ENCODE data around the gene CPSF4. TPM values are rescaled to one million over a fixed set of nuclear protein-coding genes. Genes with fewer than 3 reads are reported as not detected.
"Not testable (repeated sequence)": the region's sequence is repeated elsewhere in the genome, so short reads cannot be mapped to it uniquely, and the experiment has no call there.

The CPSF4 gene
- total and polyA plus RNA-seq, 5 experiments from 2014 or later: 22.9 to 55.2 (median 31.3) TPM

GRCh38 chr7:99499371-99499720 is 60.6 kb downstream of the CPSF4 start:
- H3K4me1 Mint-ChIP-seq: peaks cover 8 to 36% (median 26%) of the 10 kb centered on the region in 4 donors
- peak overlapping the region; percentile 94 to 100 (median 98) for H3K4me3 Mint-ChIP-seq
- ATAC-seq (peak; percentile 45 to 60), DNase-seq (peak in 5 of 10 donors; percentile 23 to 61 (median 52))
- peaks cover 0 to 8% (median 1%) of the 10 kb centered on the region in 9 donors for H3K9me3 Mint-ChIP-seq
- H3K36me3 Mint-ChIP-seq: peaks cover 13 to 35% (median 24%) of the 10 kb centered on the region in 3 donors
- peak overlapping the region; percentile 97 to 100 (median 99) for H3K27ac Mint-ChIP-seq
- POLR2A ChIA-PET: interaction anchor here (0.7 to 4.8 kb wide), 20 partner anchors 8 to 602 kb away, joined by 3 to 59 read pairs (median 6); partner anchors contain the start of genes AP4M1, ATP5MF, BUD31 and CPSF4
- no peaks in the 10 kb centered on the region for H3K27me3 Mint-ChIP-seq

GRCh38 chr7:99499721-99500636 is 61.2 kb downstream of the CPSF4 start, which contains the start of gene ZNF394:
Gene ZNF394 (minus strand): TSS chr7:99500281. CDS start chr7:99500093, 188 bp downstream.
- peaks cover 12 to 29% (median 18%) of the 10 kb centered on the region in 3 donors for H3K36me3 Mint-ChIP-seq
- H3K4me3 Mint-ChIP-seq: peak within 1 kb of the TSS; percentile 94 to 100 (median 98)
- peak; percentile 46 to 47 for ATAC-seq
- peak; percentile 78 to 95 (median 87) for DNase-seq
- H3K27ac Mint-ChIP-seq: peak within 1 kb of the TSS; percentile 97 to 100 (median 99)
- POLR2A ChIA-PET: interaction anchor here (0.6 to 4.8 kb wide), 23 partner anchors 9 to 634 kb away, joined by 3 to 59 read pairs (median 5); partner anchors contain the start of genes AP4M1, ATP5MF, BUD31 and CPSF4
- peaks cover 0 to 3% (median 0%) of the 10 kb centered on the region in 9 donors for H3K9me3 Mint-ChIP-seq
- H3K27me3 Mint-ChIP-seq: no peaks in the 10 kb centered on the region
- peaks cover 10 to 36% (median 26%) of the 10 kb centered on the region in 4 donors for H3K4me1 Mint-ChIP-seq

GRCh38 chr7:99500637-99501009 is 61.9 kb downstream of the CPSF4 start:
- Mint-ChIP-seq H3K9me3 (peaks cover 0 to under 1% (median 0%) of the 10 kb centered on the region in 9 donors), H3K27ac (peak overlapping the region; percentile 97 to 100 (median 99)), H3K4me3 (peak overlapping the region; percentile 94 to 100 (median 98)), H3K36me3 (peaks cover 12 to 23% (median 12%) of the 10 kb centered on the region in 3 donors), H3K4me1 (peaks cover 13 to 40% (median 29%) of the 10 kb centered on the region in 4 donors), H3K27me3 (no peaks in the 10 kb centered on the region)
- no peak for ATAC-seq
- POLR2A ChIA-PET: interaction anchor here (0.7 to 4.8 kb wide), 20 partner anchors 9 to 633 kb away, joined by 3 to 59 read pairs (median 7); partner anchors contain the start of genes AP4M1, ATP5MF, BUD31 and CPSF4
- no peak for DNase-seq

- not testable (repeated sequence) for ATAC-seq, H3K9me3 Mint-ChIP-seq, H3K27me3 Mint-ChIP-seq
- Mint-ChIP-seq H3K4me3 (peak overlapping the region; percentile 58 to 100 (median 98)), H3K36me3 (peaks cover 10 to 20% (median 12%) of the 10 kb centered on the region in 3 donors), H3K27ac (peak overlapping the region in 8 of 10 donors; percentile 21 to 100 (median 98)), H3K4me1 (peaks cover 18 to 44% (median 33%) of the 10 kb centered on the region in 4 donors)
- peak in 2 of 10 donors; percentile 16 to 21 for DNase-seq
- POLR2A ChIA-PET: interaction anchor here (0.6 to 4.3 kb wide), 7 partner anchors 10 to 600 kb away, joined by 3 to 47 read pairs (median 19); partner anchors contain the start of genes AP4M1, ATP5MF, FAM200A and MCM7
Observed at GRCh38 chr7:99501236-99501635, 62.5 kb downstream of the CPSF4 start.

- Mint-ChIP-seq H3K9me3 (no peaks in the 10 kb centered on the region), H3K4me1 (peaks cover 15 to 42% (median 30%) of the 10 kb centered on the region in 4 donors), H3K36me3 (peaks cover 0 to 5% (median 3%) of the 10 kb centered on the region in 3 donors), H3K27me3 (no peaks in the 10 kb centered on the region), H3K27ac (peak overlapping the region; percentile 96 to 100 (median 98)), H3K4me3 (peak overlapping the region; percentile 83 to 100 (median 98))
- DNase-seq: no peak
- POLR2A ChIA-PET: interaction anchor here (0.8 to 4.3 kb wide), 23 partner anchors 19 to 1253 kb away, joined by 3 to 71 read pairs (median 5); partner anchors contain the start of genes ARPC1A, ATP5MF, BUD31 and FAM200A
- ATAC-seq: no peak
Observed at GRCh38 chr7:99504281-99504602, 65.5 kb downstream of the CPSF4 start.

GRCh38 chr7:99504603-99505323 is 66.0 kb downstream of the CPSF4 start, which contains the start of gene ZKSCAN5:
Gene ZKSCAN5 (plus strand): TSS chr7:99504662. CDS start chr7:99506045, 1,383 bp downstream.
- peak within 1 kb of the TSS; percentile 96 to 100 (median 98) for H3K27ac Mint-ChIP-seq
- H3K9me3 Mint-ChIP-seq: no peaks in the 10 kb centered on the region
- POLR2A ChIA-PET: interaction anchor here (0.5 to 4.3 kb wide), 29 partner anchors 11 to 1253 kb away, joined by 3 to 71 read pairs (median 4); partner anchors contain the start of genes ARPC1A, ATP5MF, BUD31 and FAM200A
- ATAC-seq: peak; percentile 84 to 85
- peak within 1 kb of the TSS; percentile 83 to 100 (median 98) for H3K4me3 Mint-ChIP-seq
- H3K27me3 Mint-ChIP-seq: no peaks in the 10 kb centered on the region
- peak; percentile 93 to 99 (median 96) for DNase-seq
- peaks cover 0 to 5% (median 5%) of the 10 kb centered on the region in 3 donors for H3K36me3 Mint-ChIP-seq
- peaks cover 15 to 48% (median 31%) of the 10 kb centered on the region in 4 donors for H3K4me1 Mint-ChIP-seq

- no peak for ATAC-seq
- Mint-ChIP-seq H3K9me3 (no peaks in the 10 kb centered on the region), H3K4me1 (peaks cover 15 to 46% (median 29%) of the 10 kb centered on the region in 4 donors), H3K36me3 (peaks cover 0 to 4% (median under 1%) of the 10 kb centered on the region in 3 donors), H3K27ac (peak overlapping the region; percentile 96 to 100 (median 98)), H3K4me3 (peak overlapping the region; percentile 83 to 100 (median 98)), H3K27me3 (no peaks in the 10 kb centered on the region)
- DNase-seq: no peak
- POLR2A ChIA-PET: interaction anchor here (0.5 to 4.3 kb wide), 28 partner anchors 10 to 1254 kb away, joined by 3 to 71 read pairs (median 4); partner anchors contain the start of genes ARPC1A, ATP5MF, BUD31 and FAM200A
Observed at GRCh38 chr7:99505324-99505662, 66.5 kb downstream of the CPSF4 start.

Other genes with a start within 250 kb of the CPSF4 start
- 1 to 10 TPM; 1.5 to 1.7 TPM for gene KPNA7, start 230.8 kb upstream of the CPSF4 start, total RNA-seq
- not detected for gene KPNA7, start 230.8 kb upstream of the CPSF4 start, polyA plus RNA-seq
- not detected for gene MYH16, start 166.1 kb upstream of the CPSF4 start, total RNA-seq
- not detected for gene MYH16, start 166.1 kb upstream of the CPSF4 start, polyA plus RNA-seq
- gene ARPC1A, start 113.0 kb upstream of the CPSF4 start, total RNA-seq: 10 to 100 TPM; 45.5 to 47.2 TPM
- gene ARPC1A, start 113.0 kb upstream of the CPSF4 start, polyA plus RNA-seq: 10 to 100 TPM; 42.7 to 74.8 (median 63.6) TPM
- 100 to 1,000 TPM; 165 to 170 TPM for gene ARPC1B, start 64.2 kb upstream of the CPSF4 start, total RNA-seq
- gene ARPC1B, start 64.2 kb upstream of the CPSF4 start, polyA plus RNA-seq: 100 to 1,000 TPM; 597 to 712 (median 662) TPM
- 10 to 100 TPM; 70.2 to 75.1 TPM for gene PDAP1, start 30.3 kb upstream of the CPSF4 start, total RNA-seq
- gene PDAP1, start 30.3 kb upstream of the CPSF4 start, polyA plus RNA-seq: 10 to 100 TPM; 24.0 to 35.6 (median 33.4) TPM
- 10 to 100 TPM; 61.7 to 74.6 TPM for gene BUD31, start 30.0 kb upstream of the CPSF4 start, total RNA-seq
- gene BUD31, start 30.0 kb upstream of the CPSF4 start, polyA plus RNA-seq: 100 to 1,000 TPM; 151 to 216 (median 170) TPM
- 10 to 100 TPM; 11.5 to 13.8 TPM for gene PTCD1, start 145 bp upstream of the CPSF4 start, total RNA-seq
- 1 to 10 TPM; 2.0 to 3.9 (median 3.2) TPM for gene PTCD1, start 145 bp upstream of the CPSF4 start, polyA plus RNA-seq
- gene ATP5MF, start 27.2 kb downstream of the CPSF4 start, total RNA-seq: 100 to 1,000 TPM; 150 to 165 TPM
- 100 to 1,000 TPM; 421 to 484 (median 453) TPM for gene ATP5MF, start 27.2 kb downstream of the CPSF4 start, polyA plus RNA-seq
- 10 to 100 TPM; 22.8 to 31.8 TPM for gene ZNF789, start 33.9 kb downstream of the CPSF4 start, total RNA-seq
- 1 to 10 TPM; 7.3 to 8.2 (median 8.0) TPM for gene ZNF789, start 33.9 kb downstream of the CPSF4 start, polyA plus RNA-seq
- 100 to 1,000 TPM; 107 to 120 TPM for gene ZNF394, start 61.3 kb downstream of the CPSF4 start, total RNA-seq
- 10 to 100 TPM; 58.5 to 67.1 (median 60.8) TPM for gene ZNF394, start 61.3 kb downstream of the CPSF4 start, polyA plus RNA-seq
- gene ZKSCAN5, start 65.7 kb downstream of the CPSF4 start, total RNA-seq: 1 to 10 TPM; 8.9 to 9.9 TPM
- 1 to 10 TPM; 3.0 to 5.7 (median 3.9) TPM for gene ZKSCAN5, start 65.7 kb downstream of the CPSF4 start, polyA plus RNA-seq
- gene FAM200A, start 113.2 kb downstream of the CPSF4 start, total RNA-seq: 10 to 100 TPM in 1 of 2 experiments, 1 to 10 TPM in 1; 8.6 to 11.3 TPM
- gene FAM200A, start 113.2 kb downstream of the CPSF4 start, polyA plus RNA-seq: 1 to 10 TPM; 3.2 to 6.3 (median 5.4) TPM
- gene ZNF655, start 119.7 kb downstream of the CPSF4 start, total RNA-seq: 100 to 1,000 TPM; 179 to 181 TPM
- 10 to 100 TPM; 70.3 to 86.3 (median 74.3) TPM for gene ZNF655, start 119.7 kb downstream of the CPSF4 start, polyA plus RNA-seq
- gene TMEM225B, start 159.3 kb downstream of the CPSF4 start, total RNA-seq: 1 to 10 TPM; 2.3 to 2.5 TPM
- 1 to 10 TPM; 2.7 to 3.4 (median 2.8) TPM for gene TMEM225B, start 159.3 kb downstream of the CPSF4 start, polyA plus RNA-seq
- 10 to 100 TPM; 57.1 to 57.8 TPM for gene ZSCAN25, start 178.0 kb downstream of the CPSF4 start, total RNA-seq
- 10 to 100 TPM in 2 of 3 donors, 1 to 10 TPM in 1; 9.2 to 19.0 (median 16.2) TPM for gene ZSCAN25, start 178.0 kb downstream of the CPSF4 start, polyA plus RNA-seq
- under 1 TPM in 1 of 2 experiments, not detected in 1; 0.16 TPM for gene CYP3A5, start 241.1 kb downstream of the CPSF4 start, total RNA-seq
- gene CYP3A5, start 241.1 kb downstream of the CPSF4 start, polyA plus RNA-seq: under 1 TPM; 0.14 to 0.41 (median 0.20) TPM

All from naive thymus-derived CD8-positive, alpha-beta T cell (primary cell).